Measurements from ENCODE around the gene KLF7. TPM values are rescaled to one million over a fixed set of nuclear protein-coding genes. Genes with fewer than 3 reads are reported as not detected.

KLF7 gene
- total and polyA plus RNA-seq, 2 donors (not counting 3 experiments of a cell fraction or from before 2014, with no cell fraction given): 32.8 to 42.9 TPM

- Histone ChIP-seq H3K4me1 (ENCODE audit: control insufficient read depth, extremely low read depth, insufficient read depth, low read length) (peaks cover 52% of the 10 kb centered on the region), H4K20me1 (replicated peaks; ENCODE audit: control insufficient read depth, extremely low read depth, insufficient read depth, low read length) (no peaks in the 10 kb centered on the region), H3K79me2 (ENCODE audit: control insufficient read depth, insufficient read depth, low read length) (peaks cover 66% of the 10 kb centered on the region), H3K27me3 (ENCODE audit: control insufficient read depth in 2 of 2, insufficient read depth in 2 of 2, low read length in 2 of 2) (no peaks in the 10 kb centered on the region), H3K9me3 (replicated peaks; ENCODE audit: control insufficient read depth, insufficient read depth, low read length) (no peaks in the 10 kb centered on the region), H2AFZ (ENCODE audit: low read depth, low read length) (no peak overlapping the region), H3K4me3 (replicated peaks in 1 of 3; ENCODE audit: insufficient read depth in 1 of 3, low read depth in 1 of 3, low read length in 3 of 3) (peak overlapping the region; percentile 89 to 98 (median 91)), H3K36me3 (ENCODE audit: control insufficient read depth in 2 of 2, extremely low read depth in 1 of 2, insufficient read depth in 2 of 2, low read length in 2 of 2) (no peaks in the 10 kb centered on the region), H3K27ac (ENCODE audit: insufficient read depth, low read depth, low read length) (peak overlapping the region; percentile 96), H3K9me1 (replicated peaks; ENCODE audit: control insufficient read depth, extremely low read depth, insufficient read depth, low read length) (no peaks in the 10 kb centered on the region), H3K9ac (replicated peaks; ENCODE audit: extremely low read depth, insufficient read depth, low read length) (peak overlapping the region; percentile 99), H3K4me2 (ENCODE audit: insufficient read depth, low read length) (peak overlapping the region; percentile 97)
- ChIA-PET CTCF (interaction anchor here (0.9 to 4.2 kb wide), 8 partner anchors 12 to 182 kb away, joined by 3 to 23 read pairs (median 4); no protein-coding TSS in a partner anchor), POLR2A (interaction anchor here (0.6 to 3.0 kb wide), 7 partner anchors 9 to 358 kb away, joined by 3 to 22 read pairs (median 4); no protein-coding TSS in a partner anchor)
- dilution Hi-C loops (cut with MboI; ENCODE audit: extremely low pct_ligation_motif_present, low sequenced_read_pairs): no loop called here
- intact Hi-C loops (cut with micrococcal nuclease): loop anchor here (1.0 to 5.0 kb wide), 4 partner anchors 28 to 464 kb away; partner anchors contain the start of gene METTL21A
- BruUV-seq (replicated peaks): no TSS peak
- no peak for FAIRE-seq
- DNase-seq (ENCODE audit: low read depth, low spot score): no peak
- TF ChIP-seq POLR2A (IDR thresholded peaks at IDR 0.05; ENCODE audit: low read depth, low read length): peak; percentile 78
- TF ChIP-seq POLR2AphosphoS5 (IDR thresholded peaks at IDR 0.05; ENCODE audit: insufficient read depth, low read depth, low read length): no peak
These were observed 2.1 kb downstream of the KLF7 start for GRCh38 chr2:207163756-207164005.

GRCh38 chr2:207163053-207163755 is 2.5 kb downstream of the KLF7 start:
- no peaks in the 10 kb centered on the region for H4K20me1 ChIP-seq (replicated peaks; ENCODE audit: control insufficient read depth, extremely low read depth, insufficient read depth, low read length)
- BruUV-seq (replicated peaks): no TSS peak
- H3K9ac ChIP-seq (replicated peaks; ENCODE audit: extremely low read depth, insufficient read depth, low read length): peak overlapping the region; percentile 99
- H3K36me3 ChIP-seq (ENCODE audit: control insufficient read depth in 2 of 2, extremely low read depth in 1 of 2, insufficient read depth in 2 of 2, low read length in 2 of 2): no peaks in the 10 kb centered on the region
- H3K4me3 ChIP-seq (replicated peaks in 1 of 3; ENCODE audit: insufficient read depth in 1 of 3, low read depth in 1 of 3, low read length in 3 of 3): peak overlapping the region; percentile 89 to 98 (median 91)
- no peak overlapping the region for H2AFZ ChIP-seq (ENCODE audit: low read depth, low read length)
- H3K9me3 ChIP-seq (replicated peaks; ENCODE audit: control insufficient read depth, insufficient read depth, low read length): no peaks in the 10 kb centered on the region
- H3K4me2 ChIP-seq (ENCODE audit: insufficient read depth, low read length): peak overlapping the region; percentile 97
- ChIA-PET CTCF (interaction anchor here (0.6 to 4.2 kb wide), 12 partner anchors 10 to 366 kb away, joined by 3 to 23 read pairs (median 4); partner anchors contain the start of gene CREB1), POLR2A (interaction anchor here (0.5 to 1.4 kb wide), 6 partner anchors 8 to 357 kb away, joined by 3 read pairs; no protein-coding TSS in a partner anchor)
- H3K79me2 ChIP-seq (ENCODE audit: control insufficient read depth, insufficient read depth, low read length): peaks cover 71% of the 10 kb centered on the region
- peak overlapping the region; percentile 96 for H3K27ac ChIP-seq (ENCODE audit: insufficient read depth, low read depth, low read length)
- peak; percentile 97 for FAIRE-seq
- dilution Hi-C loops (cut with MboI; ENCODE audit: extremely low pct_ligation_motif_present, low sequenced_read_pairs): no loop called here
- intact Hi-C loops (cut with micrococcal nuclease): loop anchor here (1.0 to 5.0 kb wide), 3 partner anchors 28 to 464 kb away; partner anchors contain the start of gene METTL21A
- H3K27me3 ChIP-seq (ENCODE audit: control insufficient read depth in 2 of 2, insufficient read depth in 2 of 2, low read length in 2 of 2): no peaks in the 10 kb centered on the region
- H3K9me1 ChIP-seq (replicated peaks; ENCODE audit: control insufficient read depth, extremely low read depth, insufficient read depth, low read length): no peaks in the 10 kb centered on the region
- peak; percentile 97 for DNase-seq (ENCODE audit: low read depth, low spot score)
- TF ChIP-seq FOS (IDR thresholded peaks at IDR 0.05; ENCODE audit: borderline replicate concordance, insufficient read depth, low read length): peak; percentile 90
- no peak for TF ChIP-seq POLR2A (IDR thresholded peaks at IDR 0.05; ENCODE audit: low read depth, low read length)
- peak; percentile 67 for TF ChIP-seq GATA2 (IDR thresholded peaks at IDR 0.05; ENCODE audit: insufficient read depth, insufficient read length, low read depth, low read length)
- TF ChIP-seq MAX (IDR thresholded peaks at IDR 0.05; ENCODE audit: insufficient read depth, insufficient read length): no peak
- no peak for TF ChIP-seq MYC (IDR thresholded peaks at IDR 0.05; ENCODE audit: low read depth, low read length)
- TF ChIP-seq EZH2 (IDR thresholded peaks at IDR 0.05; ENCODE audit: borderline replicate concordance, low read depth, low read length, severe bottlenecking): no peak
- TF ChIP-seq POLR2AphosphoS5 (IDR thresholded peaks at IDR 0.05; ENCODE audit: insufficient read depth, low read depth, low read length): peak; percentile 75
- TF ChIP-seq CTCF (IDR thresholded peaks at IDR 0.05; ENCODE audit: extremely low read depth in 1 of 2, insufficient read depth in 1 of 2, low read depth in 1 of 2, low read length in 2 of 2): no peak
- peak; percentile 73 for TF ChIP-seq JUN (IDR thresholded peaks at IDR 0.05; ENCODE audit: borderline replicate concordance, insufficient read depth, insufficient read length, low read depth)
- peaks cover 56% of the 10 kb centered on the region for H3K4me1 ChIP-seq (ENCODE audit: control insufficient read depth, extremely low read depth, insufficient read depth, low read length)
